ENCODE results near the gene NBR1.
"Not testable (repeated sequence)": the region's sequence is repeated elsewhere in the genome, so short reads cannot be mapped to it uniquely, and the experiment has no call there.

NBR1 gene

GRCh38 chr17:43126911-43127290 is 44.1 kb upstream of the NBR1 start:
- CTCF ChIA-PET = no interaction called here
- Histone ChIP-seq H3K4me1 (ENCODE audit: control insufficient read depth, insufficient read depth, low read length) (peaks cover 4% of the 10 kb centered on the region; the same call in 1 of the 2 replicates), H3K27ac (ENCODE audit: extremely low read depth, low read depth, low read length) (no peak overlapping the region), H3K4me3 (ENCODE audit: low read depth, low read length) (no peak overlapping the region), H3K36me3 (ENCODE audit: control insufficient read depth in 2 of 2, insufficient read depth in 1 of 2, low read length in 2 of 2) (peaks cover 11 to 36% of the 10 kb centered on the region in 2 experiments; a peak in 2 of 3 replicates), H3K9me3 (ENCODE audit: control insufficient read depth, insufficient read depth, low read depth, low read length) (no peaks in the 10 kb centered on the region)
- TF ChIP-seq OVOL3 (tag by site-specific recombination; IDR thresholded peaks at IDR 0.05) (no peak), ZNF248 (tag by site-specific recombination; IDR thresholded peaks at IDR 0.05) (no peak), ZNF292 (tag by site-specific recombination; IDR thresholded peaks at IDR 0.05; ENCODE audit: borderline replicate concordance, low read depth) (no peak)
- POLR2A ChIA-PET = no interaction called here

- not testable (repeated sequence) for H3K27ac ChIP-seq (ENCODE audit: extremely low read depth, low read depth, low read length); H3K4me3 ChIP-seq (ENCODE audit: low read depth, low read length); H3K4me1 ChIP-seq (ENCODE audit: control insufficient read depth, insufficient read depth, low read length); H3K9me3 ChIP-seq (ENCODE audit: control insufficient read depth, insufficient read depth, low read depth, low read length)
- ChIA-PET CTCF (interaction anchor here (0.6 kb wide), 1 partner anchor 357 kb away, joined by 3 read pairs; the partner anchor contains the start of gene DHX8), POLR2A (interaction anchor here (0.7 kb wide), 1 partner anchor 163 kb away, joined by 4 read pairs; no protein-coding TSS in a partner anchor)
- peaks cover 6 to 36% of the 10 kb centered on the region in 2 experiments; a peak in 2 of 3 replicates for H3K36me3 ChIP-seq (ENCODE audit: control insufficient read depth in 2 of 2, insufficient read depth in 1 of 2, low read length in 2 of 2)
These were observed 43.6 kb upstream of the NBR1 start for GRCh38 chr17:43127333-43127876.

- CTCF ChIA-PET = no interaction called here
- H3K4me3 ChIP-seq (ENCODE audit: low read depth, low read length) = no peak overlapping the region
- no peak overlapping the region for H3K27ac ChIP-seq (ENCODE audit: extremely low read depth, low read depth, low read length)
- H3K36me3 ChIP-seq (ENCODE audit: control insufficient read depth in 2 of 2, insufficient read depth in 1 of 2, low read length in 2 of 2) = peaks cover 4 to 40% of the 10 kb centered on the region in 2 experiments; a peak in 2 of 3 replicates
- POLR2A ChIA-PET = interaction anchor here (1.0 kb wide), 1 partner anchor 186 kb away, joined by 3 read pairs; no protein-coding TSS in a partner anchor
- H3K4me1 ChIP-seq (ENCODE audit: control insufficient read depth, insufficient read depth, low read length) = no peaks in the 10 kb centered on the region
- TF ChIP-seq OVOL3 (tag by site-specific recombination; IDR thresholded peaks at IDR 0.05) = no peak
- TF ChIP-seq ZNF2 (tag by site-specific recombination; IDR thresholded peaks at IDR 0.05) = no peak
- TF ChIP-seq ZNF777 (tag by site-specific recombination; IDR thresholded peaks at IDR 0.05; ENCODE audit: borderline replicate concordance) = no peak
- TF ChIP-seq ZNF10 (tag by site-specific recombination; IDR thresholded peaks at IDR 0.05) = no peak
- no peak for TF ChIP-seq ZNF248 (tag by site-specific recombination; IDR thresholded peaks at IDR 0.05)
- no peak for TF ChIP-seq ZNF362 (tag by site-specific recombination; IDR thresholded peaks at IDR 0.05)
- no peak for TF ChIP-seq ZNF843 (tag by site-specific recombination; IDR thresholded peaks at IDR 0.05)
- TF ChIP-seq ZNF645 (tag by site-specific recombination; IDR thresholded peaks at IDR 0.05) = no peak
- TF ChIP-seq ZNF768 (tag by site-specific recombination; IDR thresholded peaks at IDR 0.05) = no peak
- no peak for TF ChIP-seq ZNF561 (tag by site-specific recombination; IDR thresholded peaks at IDR 0.05; ENCODE audit: borderline replicate concordance)
- no peak for TF ChIP-seq GLIS2 (tag by site-specific recombination; IDR thresholded peaks at IDR 0.05)
- no peaks in the 10 kb centered on the region for H3K9me3 ChIP-seq (ENCODE audit: control insufficient read depth, insufficient read depth, low read depth, low read length)
These were observed 41.4 kb upstream of the NBR1 start for GRCh38 chr17:43129671-43130010.

GRCh38 chr17:43132117-43132516 is 38.9 kb upstream of the NBR1 start:
- H3K36me3 ChIP-seq (ENCODE audit: control insufficient read depth in 2 of 2, insufficient read depth in 1 of 2, low read length in 2 of 2) = peaks cover 4 to 49% of the 10 kb centered on the region in 2 experiments; a peak in 2 of 3 replicates
- no peaks in the 10 kb centered on the region for H3K9me3 ChIP-seq (ENCODE audit: control insufficient read depth, insufficient read depth, low read depth, low read length)
- ChIA-PET CTCF (interaction anchor here (0.7 kb wide), 1 partner anchor 262 kb away, joined by 4 read pairs; no protein-coding TSS in a partner anchor), POLR2A (no interaction called here)
- no peaks in the 10 kb centered on the region for H3K4me1 ChIP-seq (ENCODE audit: control insufficient read depth, insufficient read depth, low read length)
- H3K27ac ChIP-seq (ENCODE audit: extremely low read depth, low read depth, low read length) = no peak overlapping the region
- no peak overlapping the region for H3K4me3 ChIP-seq (ENCODE audit: low read depth, low read length)
- no peak for TF ChIP-seq ZNF660 (tag by site-specific recombination; IDR thresholded peaks at IDR 0.05)

All from HEK293 (cell line).